Measurements from ENCODE around the gene CXADR. TPM values are rescaled to one million over a fixed set of nuclear protein-coding genes. Genes with fewer than 3 reads are reported as not detected.

Gene CXADR
- total RNA-seq, 6 experiments from 2014 or later, result 22.9 to 48.4 (median 30.5) TPM

- ATAC-seq (no peak), DNase-seq (no peak)
- Histone ChIP-seq H3K4me1 (peaks cover 0 to 49% (median 22%) of the 10 kb centered on the region in 4 donors), H3K27ac (peak overlapping the region in 1 of 3 donors; percentile 78), H3K4me3 (no peak overlapping the region), H3K9me3 (no peaks in the 10 kb centered on the region), H3K27me3 (no peaks in the 10 kb centered on the region), H3K36me3 (no peaks in the 10 kb centered on the region)
- no peak for TF ChIP-seq CTCF (IDR thresholded peaks at IDR 0.05)
- no peak for TF ChIP-seq POLR2A (IDR thresholded peaks at IDR 0.05)
- WGBS (ENCODE audit: insufficient coverage, low coverage, low lambda C conversion rate, missing lambda C conversion rate), result no CpG with 5 or more reads among the region's 1 CpG
- intact Hi-C loops (cut with DNase I), result no loop called here
Measured at GRCh38 chr21:17468698-17469097, 44.1 kb upstream of the CXADR start.

- H3K27ac ChIP-seq, result no peak overlapping the region
Measured at GRCh38 chr21:17469727-17470126, 43.1 kb upstream of the CXADR start.

GRCh38 chr21:17472182-17472581 lies 40.7 kb upstream of the CXADR start:
- WGBS (ENCODE audit: insufficient coverage, low coverage, low lambda C conversion rate, missing lambda C conversion rate), result 20% methylated on average over 1 of the region's 1 CpG
- peaks cover 0 to 49% (median 22%) of the 10 kb centered on the region in 4 donors for H3K4me1 ChIP-seq
- H3K27me3 ChIP-seq, result no peaks in the 10 kb centered on the region
- TF ChIP-seq POLR2A (IDR thresholded peaks at IDR 0.05), result no peak
- no peak for TF ChIP-seq CTCF (IDR thresholded peaks at IDR 0.05)
- peak; percentile 15 to 59 (median 47) for ATAC-seq
- H3K36me3 ChIP-seq, result no peaks in the 10 kb centered on the region
- DNase-seq, result no peak
- H3K27ac ChIP-seq, result peak overlapping the region; percentile 67 to 80 (median 80)
- intact Hi-C loops (cut with DNase I), result no loop called here
- no peaks in the 10 kb centered on the region for H3K9me3 ChIP-seq
- no peak overlapping the region for H3K4me3 ChIP-seq

More at GRCh38 chr21:17469727-17470126, 43.1 kb upstream of the CXADR start:
- Histone ChIP-seq H3K9me3 (no peaks in the 10 kb centered on the region), H3K36me3 (no peaks in the 10 kb centered on the region), H3K4me3 (no peak overlapping the region), H3K4me1 (peaks cover 0 to 48% (median 22%) of the 10 kb centered on the region in 4 donors), H3K27me3 (no peaks in the 10 kb centered on the region)
- intact Hi-C loops (cut with DNase I), result no loop called here
- DNase-seq (no peak), ATAC-seq (no peak)
- TF ChIP-seq POLR2A (IDR thresholded peaks at IDR 0.05), result no peak
- no peak for TF ChIP-seq CTCF (IDR thresholded peaks at IDR 0.05)
- 100% methylated on average over 1 of the region's 1 CpG for WGBS (ENCODE audit: insufficient coverage, low coverage, low lambda C conversion rate, missing lambda C conversion rate)

- H3K36me3 ChIP-seq, result no peaks in the 10 kb centered on the region
- H3K4me1 ChIP-seq, result peaks cover 0 to 48% (median 21%) of the 10 kb centered on the region in 4 donors
- ATAC-seq (peak; percentile 80 to 91 (median 84)), DNase-seq (peak; percentile 59 to 89 (median 60))
- peak; percentile 50 for TF ChIP-seq POLR2A (IDR thresholded peaks at IDR 0.05)
- TF ChIP-seq CTCF (IDR thresholded peaks at IDR 0.05), result no peak
- H3K9me3 ChIP-seq, result no peaks in the 10 kb centered on the region
- no peak overlapping the region for H3K4me3 ChIP-seq
- 50% methylated on average over 7 of the region's 7 CpGs for WGBS (ENCODE audit: insufficient coverage, low coverage, low lambda C conversion rate, missing lambda C conversion rate)
- no peaks in the 10 kb centered on the region for H3K27me3 ChIP-seq
- intact Hi-C loops (cut with DNase I), result no loop called here
- H3K27ac ChIP-seq, result peak overlapping the region; percentile 80
Measured at GRCh38 chr21:17472592-17473271, 40.1 kb upstream of the CXADR start.
